ENCODE results near the gene SLC39A5. TPM values are rescaled to one million over a fixed set of nuclear protein-coding genes. Genes with fewer than 3 reads are reported as not detected.

The SLC39A5 gene
- total and polyA plus RNA-seq, 2 of the 13 experiments (the other 11 are each of a cell fraction or from before 2014, with no cell fraction given), result 59.7 to 101 TPM

- TF ChIP-seq THAP9 (CRISPR knock-in tag; IDR thresholded peaks at IDR 0.05; ENCODE audit: borderline replicate concordance) (no peak), HDAC1 (CRISPR knock-in tag; IDR thresholded peaks at IDR 0.05) (0 out of 2 replicates have a peak, but pooled peaks have one; percentile 1), RNF219 (CRISPR knock-in tag; IDR thresholded peaks at IDR 0.05) (no peak), BRCA1 (CRISPR knock-in tag; IDR thresholded peaks at IDR 0.05) (no peak), ZNF530 (CRISPR knock-in tag; IDR thresholded peaks at IDR 0.05; ENCODE audit: low read depth) (no peak), ZNF572 (CRISPR knock-in tag; IDR thresholded peaks at IDR 0.05) (no peak), CEBPZ (IDR thresholded peaks at IDR 0.05; ENCODE audit: low read length) (no peak), CHD2 (IDR thresholded peaks at IDR 0.05; ENCODE audit: low read depth, low read length) (no peak), NR2F6 (IDR thresholded peaks at IDR 0.05) (peak; percentile 39), NR2F6 (CRISPR knock-in tag; IDR thresholded peaks at IDR 0.05) (no peak), KIAA2018 (CRISPR knock-in tag; IDR thresholded peaks at IDR 0.05; ENCODE audit: borderline replicate concordance) (no peak), NFE2L2 (IDR thresholded peaks at IDR 0.05; ENCODE audit: low read length) (no peak), KLF6 (CRISPR knock-in tag; IDR thresholded peaks at IDR 0.05) (no peak)
Measured at GRCh38 chr12:56188131-56188777, 41.6 kb upstream of the SLC39A5 start (continued).

Data from HepG2 (cell line).